ENCODE results near the gene PPIB. TPM values are rescaled to one million over a fixed set of nuclear protein-coding genes. Genes with fewer than 3 reads are reported as not detected.
"Not testable (repeated sequence)": the region's sequence is repeated elsewhere in the genome, so short reads cannot be mapped to it uniquely, and the experiment has no call there.

Gene PPIB
- total RNA-seq, 1 donor from 2014 or later: 804 TPM

- H3K4me2 ChIP-seq (ENCODE audit: low read length): no peak overlapping the region
- no peak overlapping the region for H3K4me3 ChIP-seq (ENCODE audit: insufficient read depth, low read depth, low read length)
- peaks cover 35% of the 10 kb centered on the region for H3K36me3 ChIP-seq (ENCODE audit: insufficient read depth, low read length)
- peaks cover 10% of the 10 kb centered on the region for H4K20me1 ChIP-seq (ENCODE audit: insufficient read depth, low read length)
- TF ChIP-seq CTCF (IDR thresholded peaks at IDR 0.05; ENCODE audit: insufficient read depth, low read depth, low read length) (no peak), EZH2 (IDR thresholded peaks at IDR 0.05; ENCODE audit: insufficient read depth, low read length) (no peak)
- no peaks in the 10 kb centered on the region for H3K4me1 ChIP-seq (ENCODE audit: insufficient read depth, low read length)
- Mint-ChIP-seq H3K4me3 (ENCODE audit: unreplicated experiment) (no peak overlapping the region), H3K27me3 (ENCODE audit: low read depth, unreplicated experiment) (no peaks in the 10 kb centered on the region), H3K4me1 (ENCODE audit: low read depth, unreplicated experiment) (no peaks in the 10 kb centered on the region), H3K27ac (ENCODE audit: unreplicated experiment) (no peak overlapping the region), H3K9me3 (ENCODE audit: unreplicated experiment) (no peaks in the 10 kb centered on the region), H3K36me3 (ENCODE audit: low read depth, unreplicated experiment) (peaks cover 18% of the 10 kb centered on the region)
- no peak overlapping the region for H3K9ac ChIP-seq (ENCODE audit: low read length)
- no peak overlapping the region for H3K27ac ChIP-seq (ENCODE audit: low read depth, low read length)
- FAIRE-seq (no peak), DNase-seq (ENCODE audit: low read depth) (no peak)
- H3K27me3 ChIP-seq (ENCODE audit: insufficient read depth, low read length): no peaks in the 10 kb centered on the region
- no peaks in the 10 kb centered on the region for H3K9me3 ChIP-seq (ENCODE audit: insufficient read depth, low read depth, low read length)
- no peaks in the 10 kb centered on the region for H3K79me2 ChIP-seq (ENCODE audit: insufficient read depth, low read length)
- no peak overlapping the region for H2AFZ ChIP-seq (ENCODE audit: low read depth, low read length)
Observed at GRCh38 chr15:64121614-64122013, 41.2 kb downstream of the PPIB start.

DNA sequence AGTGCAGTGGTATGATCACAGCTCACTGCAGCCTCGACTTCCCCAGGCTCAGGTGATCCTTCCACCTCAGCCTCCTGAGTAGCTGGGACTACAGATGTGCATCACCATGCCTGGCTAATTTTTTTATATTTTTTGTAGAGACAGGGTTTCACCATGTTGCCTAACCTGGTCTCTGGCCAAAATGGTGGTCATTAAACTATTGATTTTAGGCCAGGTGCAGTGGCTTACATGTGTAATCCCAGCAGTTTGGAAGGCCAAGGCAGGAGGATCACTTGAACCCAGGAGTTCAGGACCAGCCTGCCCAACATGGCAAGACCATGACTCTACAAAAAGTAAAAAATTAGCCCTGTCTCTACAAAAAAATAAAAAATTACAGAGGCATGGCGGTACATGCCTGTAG is 42.5 kb downstream of the PPIB start:
- H3K27ac Mint-ChIP-seq (ENCODE audit: unreplicated experiment); H3K27me3 Mint-ChIP-seq (ENCODE audit: low read depth, unreplicated experiment); FAIRE-seq; H3K9me3 ChIP-seq (ENCODE audit: insufficient read depth, low read depth, low read length); H3K27me3 ChIP-seq (ENCODE audit: insufficient read depth, low read length); DNase-seq (ENCODE audit: low read depth); H3K4me3 ChIP-seq (ENCODE audit: insufficient read depth, low read depth, low read length); H3K27ac ChIP-seq (ENCODE audit: low read depth, low read length); H3K4me1 Mint-ChIP-seq (ENCODE audit: low read depth, unreplicated experiment); H3K79me2 ChIP-seq (ENCODE audit: insufficient read depth, low read length); H2AFZ ChIP-seq (ENCODE audit: low read depth, low read length); H3K4me2 ChIP-seq (ENCODE audit: low read length); H3K9me3 Mint-ChIP-seq (ENCODE audit: unreplicated experiment); H3K4me3 Mint-ChIP-seq (ENCODE audit: unreplicated experiment); H3K4me1 ChIP-seq (ENCODE audit: insufficient read depth, low read length); H3K9ac ChIP-seq (ENCODE audit: low read length): not testable (repeated sequence)
- Histone ChIP-seq H4K20me1 (ENCODE audit: insufficient read depth, low read length) (peaks cover 15% of the 10 kb centered on the region), H3K36me3 (ENCODE audit: insufficient read depth, low read length) (peaks cover 34% of the 10 kb centered on the region)
- peaks cover 11% of the 10 kb centered on the region for H3K36me3 Mint-ChIP-seq (ENCODE audit: low read depth, unreplicated experiment)

GRCh38 chr15:64117759-64118487 is 44.9 kb downstream of the PPIB start:
- no peak for FAIRE-seq
- no peak for TF ChIP-seq EZH2 (IDR thresholded peaks at IDR 0.05; ENCODE audit: insufficient read depth, low read length)
- no peak for TF ChIP-seq CTCF (IDR thresholded peaks at IDR 0.05; ENCODE audit: insufficient read depth, low read depth, low read length)

More at GRCh38 chr15:64117759-64118487, 44.9 kb downstream of the PPIB start:
- Mint-ChIP-seq H3K9me3 (ENCODE audit: unreplicated experiment) (no peaks in the 10 kb centered on the region), H3K4me1 (ENCODE audit: low read depth, unreplicated experiment) (peaks cover 9% of the 10 kb centered on the region), H3K27me3 (ENCODE audit: low read depth, unreplicated experiment) (no peaks in the 10 kb centered on the region), H3K4me3 (ENCODE audit: unreplicated experiment) (no peak overlapping the region), H3K27ac (ENCODE audit: unreplicated experiment) (no peak overlapping the region), H3K36me3 (ENCODE audit: low read depth, unreplicated experiment) (peaks cover 22% of the 10 kb centered on the region)
- Histone ChIP-seq H3K9ac (ENCODE audit: low read length) (no peak overlapping the region), H3K27me3 (ENCODE audit: insufficient read depth, low read length) (no peaks in the 10 kb centered on the region), H3K4me1 (ENCODE audit: insufficient read depth, low read length) (no peaks in the 10 kb centered on the region), H3K9me3 (ENCODE audit: insufficient read depth, low read depth, low read length) (no peaks in the 10 kb centered on the region), H4K20me1 (ENCODE audit: insufficient read depth, low read length) (peaks cover 19% of the 10 kb centered on the region), H3K79me2 (ENCODE audit: insufficient read depth, low read length) (peaks cover 3% of the 10 kb centered on the region), H3K4me3 (ENCODE audit: insufficient read depth, low read depth, low read length) (no peak overlapping the region), H2AFZ (ENCODE audit: low read depth, low read length) (no peak overlapping the region), H3K27ac (ENCODE audit: low read depth, low read length) (no peak overlapping the region), H3K4me2 (ENCODE audit: low read length) (no peak overlapping the region), H3K36me3 (ENCODE audit: insufficient read depth, low read length) (peaks cover 41% of the 10 kb centered on the region)
- DNase-seq (ENCODE audit: low read depth): no peak
